HG03139 (cell line): ENCODE measurements around the gene H2AZ1.

Experiments used
- ATAC-seq: cut with Tn5 transposase; IDR thresholded peaks from one replicate; pipeline ENCODE4 v1.9.1; 2021; ENCODE audit not compliant: unreplicated experiment

The H2AZ1 gene

GRCh38 chr4:99946356-99947189 lies 3.5 kb downstream of the H2AZ1 start, which contains the start of gene DNAJB14:
DNAJB14 (minus strand) TSS chr4:99946618; CDS start chr4:99946571, 47 bp downstream.
- ATAC-seq: peak; percentile 41

DNA sequence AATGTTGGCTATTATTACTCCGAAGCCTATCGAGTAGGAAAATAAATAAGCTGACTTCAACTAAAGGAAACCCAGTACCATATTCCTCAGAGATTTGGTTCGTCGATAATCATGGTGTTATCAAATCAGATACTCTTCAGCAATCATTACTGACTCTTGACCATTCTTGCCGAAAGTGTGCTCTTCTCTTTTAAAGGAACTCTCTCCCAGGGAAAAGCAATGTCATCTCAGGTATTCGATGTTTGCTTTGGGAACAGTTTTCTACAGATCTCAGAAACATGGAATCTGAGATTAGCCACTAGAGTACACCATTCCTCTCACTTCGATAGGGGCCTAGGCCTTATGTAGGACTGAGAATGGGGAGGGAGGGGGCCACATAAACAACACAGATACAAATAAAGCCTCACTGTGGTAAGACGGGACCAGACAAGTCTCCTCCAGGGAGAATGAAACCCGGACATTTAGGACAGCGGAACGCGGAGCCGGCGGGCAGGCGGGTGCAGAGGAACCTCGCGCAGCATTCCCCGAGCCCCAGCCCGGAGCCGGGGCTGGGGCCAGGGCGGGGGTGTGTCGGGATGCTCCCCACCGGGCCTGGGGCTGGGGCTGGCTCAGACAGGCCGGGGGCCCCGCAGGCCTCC lies 4.2 kb downstream of the H2AZ1 start:
- ATAC-seq: peak; percentile 0

GRCh38 chr4:99943904-99944437 lies 6.1 kb downstream of the H2AZ1 start:
- no peak for ATAC-seq

DNA sequence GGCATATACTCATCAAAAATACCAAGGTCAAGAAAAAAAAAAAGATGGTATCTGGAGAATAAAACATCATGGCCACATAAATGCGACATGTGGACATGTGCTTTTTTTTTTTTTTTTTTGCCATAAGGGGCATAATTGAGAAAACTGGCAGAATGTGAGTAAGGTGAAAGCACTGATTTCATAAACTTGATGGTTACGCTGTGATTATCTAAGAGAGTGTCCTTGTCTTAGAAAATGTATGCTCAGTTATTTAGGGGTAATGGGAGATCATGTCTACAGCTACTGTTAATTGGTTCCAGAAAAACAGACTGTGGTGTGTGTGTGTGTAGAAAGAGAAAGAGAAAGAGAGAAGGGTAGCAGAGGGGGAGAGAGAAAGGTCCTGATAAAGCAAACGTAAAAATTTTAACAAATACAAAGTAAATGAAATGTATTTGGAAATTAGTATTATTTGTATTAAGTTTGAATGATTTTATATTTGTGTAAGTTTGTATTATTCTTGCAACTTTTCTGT lies 11.8 kb downstream of the H2AZ1 start:
- ATAC-seq: no peak

GRCh38 chr4:99934891-99935290 lies 15.2 kb downstream of the H2AZ1 start:
- no peak for ATAC-seq

DNA sequence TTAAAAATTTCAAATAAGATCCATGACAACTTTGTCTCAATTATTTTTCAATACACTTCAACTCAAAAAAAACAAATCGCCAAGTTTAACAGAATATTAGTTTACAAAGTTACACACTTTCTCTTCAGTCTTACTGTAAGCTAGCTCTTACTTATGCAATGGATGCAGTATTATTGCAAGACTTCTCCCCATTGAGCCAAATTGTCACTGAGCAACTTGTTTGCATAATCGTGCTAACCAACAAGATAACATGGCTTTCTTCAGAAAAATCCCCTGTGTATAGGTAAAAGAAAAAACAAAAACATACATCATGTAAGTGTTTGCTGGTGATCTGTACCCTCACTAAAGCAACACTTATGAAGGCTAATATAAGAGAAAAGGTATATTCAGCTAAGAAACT lies 22.5 kb downstream of the H2AZ1 start:
- ATAC-seq: no peak

DNA sequence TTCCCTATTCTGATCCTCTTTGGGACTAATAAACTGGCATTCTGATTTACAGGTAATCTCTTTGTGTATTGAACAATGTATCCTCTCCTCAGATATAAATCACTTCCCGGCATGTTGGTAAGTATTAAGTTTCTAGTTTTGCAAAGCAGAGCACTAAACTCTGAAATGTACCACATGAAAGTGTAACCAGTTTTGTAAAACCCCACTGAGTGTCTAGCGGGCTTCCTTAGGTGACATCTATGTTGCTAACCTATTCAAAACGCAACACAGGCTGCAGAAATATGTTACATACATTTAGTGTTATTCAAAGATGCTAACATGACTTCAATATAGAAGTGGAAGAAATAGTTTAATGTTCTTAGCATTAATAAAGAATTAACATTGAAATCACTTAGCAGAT lies 28.9 kb downstream of the H2AZ1 start:
- ATAC-seq: no peak

GRCh38 chr4:99918656-99919055 lies 31.4 kb downstream of the H2AZ1 start:
- ATAC-seq: no peak

DNA sequence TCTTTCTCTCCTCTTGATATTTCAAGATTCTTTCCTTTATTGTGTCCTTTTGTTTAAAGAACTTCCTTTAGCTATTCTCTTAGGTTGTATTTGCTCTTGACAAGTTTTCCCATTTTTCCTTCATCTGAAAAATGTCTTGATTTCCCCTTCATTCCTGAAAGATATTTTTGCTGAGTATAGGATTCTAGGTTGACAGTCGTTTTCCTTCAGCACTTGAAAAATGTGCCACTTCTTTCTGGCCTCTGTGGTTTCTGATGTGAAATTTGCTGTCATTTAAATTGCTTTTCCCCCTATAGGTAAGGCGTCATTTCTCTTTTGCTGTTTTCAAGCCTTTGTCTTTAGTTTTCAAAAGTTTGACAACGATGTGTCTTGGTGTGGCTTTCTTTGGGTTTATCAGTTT lies 32.5 kb downstream of the H2AZ1 start:
- ATAC-seq: no peak

DNA sequence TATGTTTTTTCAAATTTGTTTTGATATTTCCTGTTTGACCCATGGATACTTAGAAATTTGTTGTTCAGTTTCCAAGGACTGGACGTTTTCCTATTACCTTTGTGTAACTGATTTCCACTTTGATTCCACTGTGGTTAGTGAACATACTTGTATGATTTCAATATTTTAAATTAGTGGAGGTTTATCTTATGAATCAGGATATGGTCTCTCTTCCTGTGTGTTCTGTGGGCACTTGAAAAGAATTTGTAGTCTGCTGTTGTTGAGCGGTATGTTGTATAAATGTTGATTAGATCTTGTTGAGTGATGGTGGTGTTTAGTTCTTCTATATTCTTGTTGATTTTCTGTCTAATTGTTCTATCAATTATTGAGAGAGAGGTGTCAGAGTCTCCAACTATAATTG lies 34.6 kb downstream of the H2AZ1 start:
- no peak for ATAC-seq
